Thoracic aorta (tissue), 2 donors: ENCODE data around the gene PTPRN2. TPM values are rescaled to one million over a fixed set of nuclear protein-coding genes. Genes with fewer than 3 reads are reported as not detected.

Experiments used
- ATAC-seq: fragments of 150-250 bp; one replicate; pipeline ENCODE4 v1.8.0; 2017; ENCODE audit warnings: low read depth; ENCODE audit not compliant: insufficient number of reproducible peaks, low FRiP score
- DNase-seq: peaks from one replicate; pipeline ENCODE4 v3.0.0-alpha.2; 2020; ENCODE audit warnings: low spot score
- H3K27ac ChIP-seq, 2 donors: fragments of 200-600 bp; sonication (generic); 1 replicate in 1 of 2; 2 replicates in 1 of 2; pipeline ENCODE4 v1.5.1; 2016; ENCODE audit warnings: mild to moderate bottlenecking in 2 of 2, moderate library complexity in 2 of 2
- H3K27me3 ChIP-seq: fragments of 200-600 bp; sonication (generic); replicated peaks from 2 replicates; pipeline ENCODE4 v1.6.0; 2016; ENCODE audit warnings: mild to moderate bottlenecking; ENCODE audit not compliant: insufficient read depth
- H3K36me3 ChIP-seq: fragments of 200-600 bp; sonication (generic); one replicate; pipeline ENCODE4 v1.5.1; 2016
- H3K4me1 ChIP-seq, 2 donors: fragments of 200-600 bp; sonication (generic); 1 replicate in 1 of 2; 2 replicates in 1 of 2; pipeline versions ENCODE4 v1.5.1 to v1.6.0; 2016; ENCODE audit warnings: low read depth in 2 of 2, mild to moderate bottlenecking in 1 of 2; ENCODE audit not compliant: control insufficient read depth in 1 of 2
- H3K4me3 ChIP-seq: fragments of 200-600 bp; sonication (generic); 2 replicates; pipeline ENCODE4 v1.5.1; 2016; ENCODE audit warnings: mild to moderate bottlenecking
- H3K9me3 ChIP-seq: fragments of 200-600 bp; sonication (generic); 2 replicates; pipeline ENCODE4 v1.5.1; 2016
- total RNA-seq, 2 donors: library from RNA; depleted of rRNA; stranded (reverse); fragments of >200 nt; gene quantifications; one replicate each; pipeline versions ENCODE4 v1.1.0 to v1.2.3, GENCODE V29; 2016
- TF ChIP-seq, protein P1 (sequence below): fragments of 200-600 bp; sonication (generic); IDR thresholded peaks from one replicate; pipeline ENCODE4 v1.5.1; 2019; ENCODE audit warnings: antibody characterized with exemption

PTPRN2 gene
- total RNA-seq, 2 donors from 2014 or later = 2.2 to 3.1 TPM

GRCh38 chr7:158447151-158447505, 140.5 kb downstream of the PTPRN2 start:
- DNase-seq (no peak), ATAC-seq (no peak)
- H3K27ac ChIP-seq = no peak overlapping the region
- TF ChIP-seq, protein P1, sequence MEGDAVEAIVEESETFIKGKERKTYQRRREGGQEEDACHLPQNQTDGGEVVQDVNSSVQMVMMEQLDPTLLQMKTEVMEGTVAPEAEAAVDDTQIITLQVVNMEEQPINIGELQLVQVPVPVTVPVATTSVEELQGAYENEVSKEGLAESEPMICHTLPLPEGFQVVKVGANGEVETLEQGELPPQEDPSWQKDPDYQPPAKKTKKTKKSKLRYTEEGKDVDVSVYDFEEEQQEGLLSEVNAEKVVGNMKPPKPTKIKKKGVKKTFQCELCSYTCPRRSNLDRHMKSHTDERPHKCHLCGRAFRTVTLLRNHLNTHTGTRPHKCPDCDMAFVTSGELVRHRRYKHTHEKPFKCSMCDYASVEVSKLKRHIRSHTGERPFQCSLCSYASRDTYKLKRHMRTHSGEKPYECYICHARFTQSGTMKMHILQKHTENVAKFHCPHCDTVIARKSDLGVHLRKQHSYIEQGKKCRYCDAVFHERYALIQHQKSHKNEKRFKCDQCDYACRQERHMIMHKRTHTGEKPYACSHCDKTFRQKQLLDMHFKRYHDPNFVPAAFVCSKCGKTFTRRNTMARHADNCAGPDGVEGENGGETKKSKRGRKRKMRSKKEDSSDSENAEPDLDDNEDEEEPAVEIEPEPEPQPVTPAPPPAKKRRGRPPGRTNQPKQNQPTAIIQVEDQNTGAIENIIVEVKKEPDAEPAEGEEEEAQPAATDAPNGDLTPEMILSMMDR = no peak
- H3K9me3 ChIP-seq = no peaks in the 10 kb centered on the region
- H3K27me3 ChIP-seq = no peaks in the 10 kb centered on the region
- no peak overlapping the region for H3K4me3 ChIP-seq
- no peaks in the 10 kb centered on the region for H3K4me1 ChIP-seq
- no peaks in the 10 kb centered on the region for H3K36me3 ChIP-seq

DNA sequence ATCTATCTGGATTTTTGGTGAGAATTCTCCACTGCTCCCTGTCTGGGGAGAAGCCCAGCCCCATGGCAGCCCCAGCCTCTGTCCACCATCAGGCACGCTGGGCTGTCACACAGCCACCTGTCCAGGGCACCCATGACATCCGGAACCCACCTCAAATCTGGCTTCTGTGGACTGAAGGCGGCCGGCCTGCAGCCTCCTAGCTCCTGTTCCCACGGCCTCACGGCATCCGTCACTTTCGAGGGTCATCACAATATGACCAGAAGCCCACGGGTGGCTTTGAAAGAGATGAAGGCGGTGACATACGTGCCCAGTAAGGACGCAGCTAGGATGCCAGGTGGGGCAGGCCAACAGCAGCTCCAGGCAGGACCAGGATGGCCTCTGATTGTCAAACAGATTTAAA, 140.9 kb downstream of the PTPRN2 start:
- Histone ChIP-seq H3K4me3 (no peak overlapping the region), H3K4me1 (no peaks in the 10 kb centered on the region), H3K27me3 (no peaks in the 10 kb centered on the region), H3K27ac (no peak overlapping the region), H3K36me3 (no peaks in the 10 kb centered on the region), H3K9me3 (no peaks in the 10 kb centered on the region)
- TF ChIP-seq, protein P1 = no peak
- DNase-seq (no peak), ATAC-seq (no peak)

GRCh38 chr7:158446281-158446680, 141.3 kb downstream of the PTPRN2 start:
- ATAC-seq (no peak), DNase-seq (no peak)
- no peaks in the 10 kb centered on the region for H3K36me3 ChIP-seq

DNA sequence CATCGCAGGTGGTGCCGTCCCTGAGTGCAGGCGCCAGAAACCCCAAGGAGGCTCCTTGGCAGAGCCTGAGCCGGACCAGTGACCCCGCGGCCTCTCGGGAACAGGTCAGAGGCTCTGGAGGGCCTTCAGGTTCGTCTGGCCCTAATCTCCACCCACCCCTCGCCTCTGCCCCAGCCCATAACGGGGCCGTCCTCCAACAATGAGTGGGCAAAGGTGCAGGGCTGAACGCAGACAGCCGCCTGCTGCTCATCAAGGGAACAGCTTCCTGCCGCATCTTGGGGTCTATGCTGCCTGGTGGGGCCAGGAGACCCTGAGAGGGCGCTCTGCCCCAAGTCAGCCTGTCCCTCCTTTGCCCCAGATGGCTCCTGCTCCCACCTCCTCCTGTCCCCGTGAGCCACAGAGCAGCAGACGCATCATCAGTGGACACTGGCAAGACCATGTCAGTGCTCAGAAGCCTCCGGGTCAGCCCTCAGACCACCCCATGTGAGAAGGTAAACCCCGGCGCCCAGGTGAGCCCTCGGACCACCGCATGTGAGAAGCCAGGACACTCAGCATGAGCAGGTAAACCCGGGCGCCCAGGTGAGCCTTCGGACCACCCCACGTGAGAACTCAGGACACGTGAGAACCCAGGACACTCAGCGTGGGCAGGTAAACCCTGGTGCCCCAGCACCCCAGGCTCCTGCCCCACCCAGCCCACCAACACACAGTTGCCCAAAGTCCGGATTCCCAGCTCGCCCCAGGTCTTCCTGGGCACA, 142.0 kb downstream of the PTPRN2 start:
- Histone ChIP-seq H3K4me3 (no peak overlapping the region), H3K9me3 (no peaks in the 10 kb centered on the region), H3K4me1 (no peaks in the 10 kb centered on the region), H3K27me3 (no peaks in the 10 kb centered on the region), H3K27ac (no peak overlapping the region), H3K36me3 (no peaks in the 10 kb centered on the region)
- DNase-seq = no peak
- ATAC-seq = no peak
- TF ChIP-seq, protein P1 = no peak

More at GRCh38 chr7:158446281-158446680, 141.3 kb downstream of the PTPRN2 start:
- H3K27ac ChIP-seq = no peak overlapping the region
- no peaks in the 10 kb centered on the region for H3K9me3 ChIP-seq
- TF ChIP-seq, protein P1 = no peak
- H3K4me1 ChIP-seq = no peaks in the 10 kb centered on the region
- H3K27me3 ChIP-seq = no peaks in the 10 kb centered on the region
- H3K4me3 ChIP-seq = no peak overlapping the region

- no peak for ATAC-seq
Observed at GRCh38 chr7:158444501-158445420, 142.9 kb downstream of the PTPRN2 start.

More at GRCh38 chr7:158444501-158445420, 142.9 kb downstream of the PTPRN2 start:
- TF ChIP-seq, protein P1 = no peak
- H3K4me3 ChIP-seq = no peak overlapping the region
- no peaks in the 10 kb centered on the region for H3K36me3 ChIP-seq
- no peak overlapping the region for H3K27ac ChIP-seq
- H3K4me1 ChIP-seq = no peaks in the 10 kb centered on the region
- DNase-seq = no peak
- no peaks in the 10 kb centered on the region for H3K27me3 ChIP-seq
- no peaks in the 10 kb centered on the region for H3K9me3 ChIP-seq
